Stimulated activated naive CD8-positive, alpha-beta T cell treated with anti-CD3 and anti-CD28 coated beads, Interleukin-15, Interleukin-2, amounts not matched to agents 100 ng/mL and 50 ng/mL, for 24 hours (primary cell): ENCODE measurements around the gene DNLZ.
"Not testable (repeated sequence)": the region's sequence is repeated elsewhere in the genome, so short reads cannot be mapped to it uniquely, and the experiment has no call there.

Experiments used
- H3K27ac Mint-ChIP-seq: one replicate; pipeline ENCODE4 v1.8.0; 2021; ENCODE audit warnings: mild to moderate bottlenecking, mixed read lengths
- H3K27me3 Mint-ChIP-seq: one replicate; pipeline ENCODE4 v1.8.0; 2021; ENCODE audit warnings: mixed read lengths
- H3K36me3 Mint-ChIP-seq: one replicate; pipeline ENCODE4 v1.8.0; 2021; ENCODE audit warnings: low read depth, mixed read lengths
- H3K4me1 Mint-ChIP-seq: one replicate; pipeline ENCODE4 v1.8.0; 2021; ENCODE audit warnings: low read depth, mixed read lengths
- H3K4me3 Mint-ChIP-seq: one replicate; pipeline ENCODE4 v1.8.0; 2021; ENCODE audit warnings: mild to moderate bottlenecking, mixed read lengths
- H3K9me3 Mint-ChIP-seq: one replicate; pipeline ENCODE4 v1.8.0; 2021; ENCODE audit warnings: mixed read lengths

DNLZ gene

DNA sequence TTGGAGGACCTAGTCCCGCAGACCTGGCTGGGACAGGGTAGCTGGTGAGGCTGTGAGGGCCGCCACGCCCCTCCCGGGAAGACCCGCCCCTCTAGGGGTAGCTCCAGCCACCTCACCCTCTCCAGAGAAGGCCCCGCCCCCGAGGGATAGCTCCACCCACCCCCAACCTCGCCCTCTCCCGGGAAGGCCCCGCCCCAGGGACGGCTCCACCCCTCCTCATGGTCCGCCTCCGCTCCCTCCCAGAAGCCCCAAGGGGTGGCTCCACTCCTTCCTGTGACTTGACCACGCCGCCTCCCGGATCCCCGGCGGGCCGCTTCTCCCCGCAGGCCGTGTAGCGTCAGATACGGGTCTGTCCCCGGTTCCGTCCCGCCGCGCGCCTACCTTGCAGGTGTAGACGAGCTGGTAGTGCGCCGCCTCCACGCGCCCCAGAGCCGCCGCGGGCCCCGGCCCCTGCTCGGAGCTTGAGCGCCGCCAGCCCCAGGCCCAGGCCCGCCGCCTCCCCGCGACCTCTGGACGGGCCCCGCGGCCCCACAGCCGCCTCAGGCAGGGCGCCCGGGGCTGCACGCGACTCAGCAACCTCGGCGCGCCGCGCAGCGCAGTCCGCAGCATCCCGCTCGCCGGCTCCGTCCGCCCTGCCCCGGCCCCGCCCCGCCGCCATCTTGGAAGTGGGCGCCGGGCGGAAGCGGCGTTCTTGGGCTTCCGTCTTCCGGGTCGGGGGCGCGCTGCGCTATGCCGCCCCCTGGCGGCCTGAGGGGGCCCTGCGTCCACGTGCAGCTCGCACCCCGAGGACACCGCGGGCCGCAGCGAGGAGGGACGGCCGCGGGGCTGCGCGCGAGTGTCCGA lies at the start of gene DNLZ:
DNLZ (minus strand) TSS at position 639 of the 843 bp plus-strand sequence; CDS start at position 609, 30 bp downstream.
- H3K27me3 Mint-ChIP-seq: no peaks in the 10 kb centered on the region
- peak within 1 kb of the TSS; percentile 82 for H3K4me3 Mint-ChIP-seq
- H3K36me3 Mint-ChIP-seq: no peaks in the 10 kb centered on the region

DNA sequence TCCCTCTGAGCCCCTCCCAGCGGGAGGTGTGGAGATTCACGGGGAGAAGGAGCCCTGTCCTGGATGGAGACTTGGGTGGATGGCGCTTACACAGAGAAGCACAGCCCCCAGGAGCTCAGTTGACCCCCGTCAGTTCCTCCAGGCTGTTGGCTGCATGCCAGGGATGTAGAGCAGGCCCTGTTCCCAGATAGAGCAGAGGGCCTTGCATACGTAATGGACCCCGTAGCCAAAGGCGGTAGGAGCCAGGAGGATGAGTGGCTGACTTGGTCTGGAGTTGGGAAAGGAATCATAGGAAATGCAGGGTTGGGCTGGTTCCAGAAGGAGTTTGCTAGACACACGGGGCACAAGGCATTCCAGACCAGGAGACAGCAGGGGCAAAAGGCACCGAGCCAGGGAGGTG lies 49.4 kb upstream of the DNLZ start:
- Mint-ChIP-seq H3K27me3 (no peaks in the 10 kb centered on the region), H3K36me3 (peaks cover 60% of the 10 kb centered on the region), H3K4me3 (peak overlapping the region; percentile 37), H3K9me3 (no peaks in the 10 kb centered on the region), H3K27ac (no peak overlapping the region), H3K4me1 (peaks cover 40% of the 10 kb centered on the region)

More for the DNA sequence above, at the start of gene DNLZ:
- peak within 1 kb of the TSS; percentile 87 for H3K27ac Mint-ChIP-seq
- no peaks in the 10 kb centered on the region for H3K9me3 Mint-ChIP-seq
- H3K4me1 Mint-ChIP-seq: peaks cover 5% of the 10 kb centered on the region

DNA sequence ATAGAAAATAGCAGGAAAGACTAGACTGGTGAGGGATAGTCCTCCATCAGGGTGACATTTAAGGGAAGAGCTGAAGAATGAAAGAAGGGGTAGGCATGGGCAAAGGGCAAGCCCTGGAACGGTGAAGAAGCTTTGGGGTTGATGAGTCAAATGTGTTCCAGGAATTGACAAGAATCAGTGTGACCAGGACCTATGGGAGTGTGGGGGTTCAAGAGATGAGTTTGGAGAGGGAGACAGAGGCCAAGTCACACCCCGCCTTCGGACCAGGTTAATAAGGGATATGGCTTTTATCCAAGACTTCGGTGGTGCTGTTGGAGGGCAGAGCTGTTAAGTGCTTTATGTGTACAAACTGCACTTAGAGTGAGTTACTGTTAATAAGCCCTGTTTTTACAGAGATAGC lies 47.8 kb upstream of the DNLZ start:
- H3K4me3 Mint-ChIP-seq: peak overlapping the region; percentile 98
- no peaks in the 10 kb centered on the region for H3K9me3 Mint-ChIP-seq
- peaks cover 62% of the 10 kb centered on the region for H3K36me3 Mint-ChIP-seq
- peaks cover 50% of the 10 kb centered on the region for H3K4me1 Mint-ChIP-seq
- peak overlapping the region; percentile 92 for H3K27ac Mint-ChIP-seq
- no peaks in the 10 kb centered on the region for H3K27me3 Mint-ChIP-seq

GRCh38 chr9:136410500-136411287 lies 47.1 kb upstream of the DNLZ start, which contains the start of the genes ENTR1 and PMPCA:
Gene ENTR1 (minus strand): TSS chr9:136410614. CDS start chr9:136410397, 217 bp downstream.
Gene PMPCA (plus strand): TSS chr9:136410658. CDS start chr9:136410669, 11 bp downstream.
- Mint-ChIP-seq H3K4me1 (peaks cover 54% of the 10 kb centered on the region), H3K4me3 (peak within 1 kb of the TSS; percentile 98), H3K27ac (peak within 1 kb of the TSS; percentile 94), H3K36me3 (peaks cover 60% of the 10 kb centered on the region), H3K9me3 (no peaks in the 10 kb centered on the region), H3K27me3 (no peaks in the 10 kb centered on the region)

GRCh38 chr9:136409557-136410455 lies 46.3 kb upstream of the DNLZ start:
- Mint-ChIP-seq H3K27me3 (no peaks in the 10 kb centered on the region), H3K27ac (peak overlapping the region; percentile 94), H3K4me1 (peaks cover 63% of the 10 kb centered on the region), H3K36me3 (peaks cover 65% of the 10 kb centered on the region), H3K9me3 (no peaks in the 10 kb centered on the region), H3K4me3 (peak overlapping the region; percentile 98)

- H3K27me3 Mint-ChIP-seq: no peaks in the 10 kb centered on the region
- H3K4me3 Mint-ChIP-seq: peak overlapping the region; percentile 56
- peaks cover 55% of the 10 kb centered on the region for H3K36me3 Mint-ChIP-seq
- no peaks in the 10 kb centered on the region for H3K9me3 Mint-ChIP-seq
- peaks cover 75% of the 10 kb centered on the region for H3K4me1 Mint-ChIP-seq
- H3K27ac Mint-ChIP-seq: no peak overlapping the region
These were observed 44.4 kb upstream of the DNLZ start for GRCh38 chr9:136407911-136408310.

DNA sequence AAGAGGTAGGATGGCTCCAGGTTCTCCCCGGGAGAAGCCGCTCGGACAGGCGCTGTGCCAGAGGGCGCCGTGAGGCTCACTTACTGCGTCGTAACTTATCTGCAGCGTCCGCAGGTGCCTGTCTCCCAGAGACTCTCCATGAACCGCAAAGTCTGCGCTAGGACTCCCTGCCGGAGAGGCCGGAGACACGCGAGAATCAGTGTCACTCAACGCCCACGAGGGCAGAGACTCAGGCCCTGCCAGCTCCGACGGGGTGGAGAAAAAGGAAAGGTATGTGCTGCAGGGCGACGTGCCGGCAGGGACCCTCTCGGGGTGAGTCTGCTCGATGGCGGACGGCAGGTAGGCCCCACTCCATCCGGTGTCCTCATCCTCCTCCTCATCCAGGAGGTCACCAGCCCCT lies 43.5 kb upstream of the DNLZ start:
- not testable (repeated sequence) for H3K9me3 Mint-ChIP-seq, H3K27ac Mint-ChIP-seq, H3K27me3 Mint-ChIP-seq, H3K4me3 Mint-ChIP-seq
- H3K36me3 Mint-ChIP-seq: peaks cover 56% of the 10 kb centered on the region
- H3K4me1 Mint-ChIP-seq: peaks cover 77% of the 10 kb centered on the region

DNA sequence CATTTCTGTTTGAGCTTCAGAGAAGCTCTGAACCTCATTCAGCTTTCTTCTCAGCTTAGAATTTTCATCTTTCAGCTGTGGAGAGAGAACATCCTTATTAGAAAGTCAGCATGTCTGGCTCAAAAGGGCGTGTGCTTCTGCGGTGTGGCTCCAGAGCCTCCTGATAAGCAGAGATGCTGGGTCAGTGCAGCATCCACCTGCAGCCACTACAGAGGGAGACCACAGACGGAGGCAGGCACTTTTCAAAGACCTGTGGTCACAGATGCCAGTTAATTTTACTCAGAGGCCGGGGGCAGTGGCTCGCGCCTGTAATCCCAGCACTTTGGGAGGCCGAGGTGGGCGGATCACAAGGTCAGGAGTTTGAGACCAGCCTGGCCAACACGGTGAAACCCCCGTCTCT lies 42.4 kb upstream of the DNLZ start:
- not testable (repeated sequence) for H3K27ac Mint-ChIP-seq, H3K9me3 Mint-ChIP-seq, H3K27me3 Mint-ChIP-seq, H3K4me3 Mint-ChIP-seq
- Mint-ChIP-seq H3K36me3 (peaks cover 53% of the 10 kb centered on the region), H3K4me1 (peaks cover 76% of the 10 kb centered on the region)

DNA sequence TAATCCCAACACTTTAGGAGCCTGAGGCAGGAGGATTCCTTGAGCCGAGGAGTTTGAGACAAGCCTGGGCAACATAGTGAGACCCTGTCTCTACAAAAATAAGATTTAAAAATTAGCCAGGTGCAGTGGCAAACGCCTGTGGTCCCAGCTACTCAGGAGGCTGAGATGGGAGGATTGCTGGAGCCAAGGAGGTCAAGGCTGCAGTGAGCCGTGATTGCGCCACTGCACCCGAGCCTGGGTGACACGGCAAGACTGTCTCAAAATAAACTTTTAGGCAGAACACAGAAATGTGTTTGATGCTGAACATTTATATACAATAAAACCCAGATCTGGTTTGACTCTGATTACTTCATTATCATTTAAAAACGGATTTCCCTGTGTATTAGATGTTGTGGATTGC lies 41.9 kb upstream of the DNLZ start:
- H3K4me1 Mint-ChIP-seq: peaks cover 80% of the 10 kb centered on the region
- peak overlapping the region; percentile 10 for H3K4me3 Mint-ChIP-seq
- no peak overlapping the region for H3K27ac Mint-ChIP-seq
- no peaks in the 10 kb centered on the region for H3K9me3 Mint-ChIP-seq
- peaks cover 53% of the 10 kb centered on the region for H3K36me3 Mint-ChIP-seq
- no peaks in the 10 kb centered on the region for H3K27me3 Mint-ChIP-seq

DNA sequence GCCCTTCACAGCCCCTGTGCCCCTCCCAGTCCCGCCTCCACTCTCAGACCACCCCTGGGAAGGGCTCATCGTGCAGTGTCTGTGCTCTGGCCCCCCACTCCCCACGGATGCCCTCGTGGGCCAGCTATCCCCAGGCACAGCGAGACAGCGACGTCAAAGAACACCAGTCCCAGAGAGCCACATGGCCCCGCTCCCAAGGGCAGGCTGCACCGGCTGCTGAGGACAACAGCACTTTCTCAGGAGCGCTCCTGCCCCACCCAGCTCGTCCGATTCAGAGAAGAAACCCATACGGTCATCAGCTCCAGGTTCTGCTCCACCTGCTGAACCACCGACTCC lies 41.2 kb upstream of the DNLZ start:
- H3K4me3 Mint-ChIP-seq: peak overlapping the region; percentile 75
- H3K27me3 Mint-ChIP-seq: no peaks in the 10 kb centered on the region
- H3K9me3 Mint-ChIP-seq: no peaks in the 10 kb centered on the region
- H3K27ac Mint-ChIP-seq: peak overlapping the region; percentile 91
- H3K36me3 Mint-ChIP-seq: peaks cover 53% of the 10 kb centered on the region
- peaks cover 80% of the 10 kb centered on the region for H3K4me1 Mint-ChIP-seq

DNA sequence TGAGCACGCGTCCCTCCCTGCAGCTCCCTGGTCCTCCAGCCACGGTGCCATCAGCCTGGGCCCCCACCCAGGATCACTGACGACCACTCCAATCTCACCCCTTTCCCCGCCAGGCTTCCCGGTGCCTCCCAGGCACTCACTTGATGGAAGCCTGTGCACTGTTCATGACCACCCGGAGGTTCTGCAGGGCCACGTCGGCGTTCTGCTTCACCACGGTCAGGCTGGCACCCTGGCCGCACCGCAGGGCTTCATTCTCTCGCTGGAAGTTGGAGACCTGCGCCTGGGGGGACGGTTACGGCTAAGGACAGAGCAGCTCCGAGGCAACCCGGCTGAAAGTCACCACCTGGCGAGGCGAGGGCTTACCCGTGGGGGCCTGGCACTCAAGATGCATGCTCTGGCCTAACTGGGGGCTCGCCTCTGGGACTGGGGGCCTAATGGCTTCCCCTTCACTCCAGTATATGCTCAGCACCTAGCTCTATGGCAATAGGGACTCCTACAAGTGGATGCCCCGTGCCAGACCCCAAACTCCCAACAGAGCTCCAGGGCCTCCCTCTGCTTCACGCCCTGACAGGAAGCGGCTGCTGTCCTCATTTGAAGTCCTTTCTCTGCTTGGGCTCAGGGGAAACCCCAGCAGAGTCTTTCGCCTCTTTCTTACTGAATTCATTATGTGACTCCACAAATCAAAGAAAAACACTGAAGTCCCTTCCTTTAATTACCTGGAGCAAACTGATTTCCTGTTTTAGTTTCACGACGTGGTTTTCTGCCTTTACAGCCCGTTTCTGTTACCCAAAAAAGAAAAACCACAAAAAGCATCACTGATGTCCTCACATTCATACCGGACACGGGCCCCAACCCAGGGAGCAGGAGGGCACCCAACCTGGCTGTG lies 40.6 kb upstream of the DNLZ start:
- Mint-ChIP-seq H3K9me3 (no peaks in the 10 kb centered on the region), H3K36me3 (peaks cover 56% of the 10 kb centered on the region), H3K27me3 (no peaks in the 10 kb centered on the region), H3K4me1 (peaks cover 76% of the 10 kb centered on the region), H3K4me3 (peak overlapping the region; percentile 75), H3K27ac (peak overlapping the region; percentile 91)

GRCh38 chr9:136403538-136403914 lies 40.0 kb upstream of the DNLZ start:
- H3K27ac Mint-ChIP-seq: peak overlapping the region; percentile 91
- H3K36me3 Mint-ChIP-seq: peaks cover 56% of the 10 kb centered on the region
- no peaks in the 10 kb centered on the region for H3K9me3 Mint-ChIP-seq
- no peaks in the 10 kb centered on the region for H3K27me3 Mint-ChIP-seq
- H3K4me3 Mint-ChIP-seq: peak overlapping the region; percentile 71
- peaks cover 76% of the 10 kb centered on the region for H3K4me1 Mint-ChIP-seq

GRCh38 chr9:136402067-136402466 lies 38.5 kb upstream of the DNLZ start:
- H3K27ac Mint-ChIP-seq: peak overlapping the region; percentile 82
- H3K9me3 Mint-ChIP-seq: no peaks in the 10 kb centered on the region
- H3K4me1 Mint-ChIP-seq: peaks cover 69% of the 10 kb centered on the region
- peaks cover 51% of the 10 kb centered on the region for H3K36me3 Mint-ChIP-seq
- H3K4me3 Mint-ChIP-seq: no peak overlapping the region
- no peaks in the 10 kb centered on the region for H3K27me3 Mint-ChIP-seq
